Measurements from ENCODE around the gene ZNF76.

ZNF76 gene

DNA sequence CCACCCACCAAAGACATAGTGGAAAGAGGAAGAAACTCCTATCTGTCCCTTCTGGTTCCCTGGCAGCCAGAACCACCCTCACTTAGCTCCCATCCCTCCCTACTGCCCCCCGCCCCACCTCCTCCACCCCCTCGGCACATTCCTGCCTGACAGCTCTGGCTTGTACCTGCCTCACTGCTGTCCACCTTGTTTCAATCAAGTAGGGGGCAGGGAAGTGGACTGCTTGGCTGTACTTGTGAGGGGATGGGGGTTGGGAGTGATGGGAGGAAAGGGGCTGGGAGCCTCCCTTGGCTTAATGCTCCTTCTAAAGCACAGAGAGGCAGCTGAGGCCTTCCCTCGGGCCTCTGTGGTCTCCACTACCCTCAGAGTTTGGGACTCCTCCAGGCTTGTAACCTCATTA, 22.1 kb upstream of the ZNF76 start:
- no peak for DNase-seq (ENCODE audit: low spot score)

DNA sequence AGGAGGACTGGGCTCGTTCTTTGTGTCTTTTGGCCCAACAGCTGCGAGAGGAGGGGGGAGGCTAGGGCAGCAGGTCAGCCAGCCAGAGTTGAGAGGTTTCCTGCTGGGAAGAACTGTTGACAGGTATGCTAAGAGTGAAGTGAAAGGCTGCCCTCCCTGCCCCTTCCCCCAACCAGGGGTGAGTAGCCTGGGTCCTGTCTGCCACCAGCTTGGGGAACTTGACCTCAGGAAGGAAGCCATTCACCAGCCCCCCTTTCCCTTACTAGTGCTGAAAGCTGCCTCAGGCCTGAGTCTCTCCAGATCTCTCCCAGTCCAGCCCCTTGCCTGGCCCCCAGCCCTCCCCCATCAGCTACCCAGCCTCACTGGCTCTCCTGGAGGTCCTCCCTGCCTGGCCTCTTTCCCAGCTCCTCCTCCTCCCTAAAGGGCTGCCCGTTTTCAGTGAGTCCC, 20.7 kb upstream of the ZNF76 start:
- DNase-seq (ENCODE audit: low spot score): no peak

DNA sequence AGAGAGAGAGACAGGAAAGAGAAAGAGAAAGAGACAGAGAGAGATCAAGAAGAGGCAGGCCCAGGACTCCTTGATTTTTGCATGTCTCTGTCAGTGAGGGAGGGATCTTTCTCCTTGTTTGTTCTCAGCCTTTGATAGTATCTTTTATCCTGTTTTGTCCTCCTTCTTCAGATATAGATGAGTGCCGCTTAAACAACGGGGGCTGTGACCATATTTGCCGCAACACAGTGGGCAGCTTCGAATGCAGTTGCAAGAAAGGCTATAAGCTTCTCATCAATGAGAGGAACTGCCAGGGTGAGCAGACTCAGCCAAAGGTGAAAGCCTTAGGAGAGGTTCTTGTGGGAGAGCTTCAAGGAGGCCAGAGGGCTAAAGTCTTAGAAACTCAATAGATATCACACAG, 20.0 kb upstream of the ZNF76 start:
- no peak for DNase-seq (ENCODE audit: low spot score)

DNA sequence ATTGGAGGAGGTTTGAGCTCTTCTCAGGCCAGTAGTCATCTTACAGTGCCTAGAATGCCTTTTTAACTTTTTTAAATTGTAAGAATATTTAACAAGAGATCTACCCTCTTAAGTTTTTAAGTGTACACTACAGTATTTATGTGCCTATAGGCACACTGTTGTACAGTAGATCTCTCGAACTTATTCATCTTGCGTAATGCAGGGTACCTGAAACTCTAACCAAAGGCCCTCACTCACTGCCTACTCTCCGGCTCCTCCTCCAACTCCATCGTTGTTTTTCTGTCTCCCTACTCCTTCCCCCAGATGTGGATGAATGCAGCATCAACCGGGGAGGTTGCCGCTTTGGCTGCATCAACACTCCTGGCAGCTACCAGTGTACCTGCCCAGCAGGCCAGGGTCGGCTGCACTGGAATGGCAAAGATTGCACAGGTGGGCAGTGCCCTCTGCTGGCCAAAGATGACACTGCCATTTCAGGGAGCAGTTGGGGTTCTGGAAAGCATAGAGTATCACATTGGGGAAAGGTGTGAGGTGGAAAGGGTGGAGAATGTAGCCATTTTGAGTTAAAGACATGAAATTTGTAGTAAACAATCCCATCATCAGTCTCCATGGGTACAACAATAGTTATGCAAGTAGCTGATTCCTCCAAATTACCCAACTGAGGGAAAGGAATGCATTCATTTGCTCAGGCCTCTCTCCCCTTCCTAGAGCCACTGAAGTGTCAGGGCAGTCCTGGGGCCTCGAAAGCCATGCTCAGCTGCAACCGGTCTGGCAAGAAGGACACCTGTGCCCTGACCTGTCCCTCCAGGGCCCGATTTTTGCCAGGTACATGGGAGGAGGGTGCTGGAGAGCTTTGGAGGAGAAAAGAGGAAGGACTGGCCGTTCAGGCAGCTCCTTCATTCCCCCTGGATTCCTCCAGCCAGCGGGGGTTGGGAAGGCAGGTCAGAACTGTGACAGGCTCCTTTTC, 18.4 kb upstream of the ZNF76 start:
- peak; percentile 32 for DNase-seq (ENCODE audit: low spot score)

DNA sequence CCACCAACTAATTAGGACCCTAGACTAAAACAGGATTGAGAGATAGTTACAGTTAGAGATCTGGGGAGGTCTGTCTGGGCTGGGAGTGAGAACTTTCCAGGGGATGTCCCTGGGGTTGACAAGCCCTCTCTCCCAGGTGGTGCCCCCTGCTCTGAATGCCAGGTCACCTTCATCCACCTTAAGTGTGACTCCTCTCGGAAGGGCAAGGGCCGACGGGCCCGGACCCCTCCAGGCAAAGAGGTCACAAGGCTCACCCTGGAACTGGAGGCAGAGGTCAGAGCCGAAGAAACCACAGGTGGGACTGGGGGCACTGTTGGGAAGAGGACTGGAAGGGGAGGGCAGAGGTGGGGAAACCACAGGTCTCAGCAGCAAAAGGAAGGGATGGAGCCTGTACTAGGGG, 17.0 kb upstream of the ZNF76 start:
- no peak for DNase-seq (ENCODE audit: low spot score)

DNA sequence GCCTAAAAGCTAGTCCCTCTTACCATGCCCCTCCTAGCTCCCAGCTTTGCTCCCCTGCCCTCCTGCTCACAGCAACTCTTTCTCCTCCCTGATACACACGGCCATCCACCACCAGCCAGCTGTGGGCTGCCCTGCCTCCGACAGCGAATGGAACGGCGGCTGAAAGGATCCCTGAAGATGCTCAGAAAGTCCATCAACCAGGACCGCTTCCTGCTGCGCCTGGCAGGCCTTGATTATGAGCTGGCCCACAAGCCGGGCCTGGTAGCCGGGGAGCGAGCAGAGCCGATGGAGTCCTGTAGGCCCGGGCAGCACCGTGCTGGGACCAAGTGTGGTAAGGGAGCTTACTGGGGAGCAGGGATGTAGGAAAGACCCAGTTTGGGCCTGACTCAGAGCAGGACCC, 16.6 kb upstream of the ZNF76 start:
- DNase-seq (ENCODE audit: low spot score): no peak

DNA sequence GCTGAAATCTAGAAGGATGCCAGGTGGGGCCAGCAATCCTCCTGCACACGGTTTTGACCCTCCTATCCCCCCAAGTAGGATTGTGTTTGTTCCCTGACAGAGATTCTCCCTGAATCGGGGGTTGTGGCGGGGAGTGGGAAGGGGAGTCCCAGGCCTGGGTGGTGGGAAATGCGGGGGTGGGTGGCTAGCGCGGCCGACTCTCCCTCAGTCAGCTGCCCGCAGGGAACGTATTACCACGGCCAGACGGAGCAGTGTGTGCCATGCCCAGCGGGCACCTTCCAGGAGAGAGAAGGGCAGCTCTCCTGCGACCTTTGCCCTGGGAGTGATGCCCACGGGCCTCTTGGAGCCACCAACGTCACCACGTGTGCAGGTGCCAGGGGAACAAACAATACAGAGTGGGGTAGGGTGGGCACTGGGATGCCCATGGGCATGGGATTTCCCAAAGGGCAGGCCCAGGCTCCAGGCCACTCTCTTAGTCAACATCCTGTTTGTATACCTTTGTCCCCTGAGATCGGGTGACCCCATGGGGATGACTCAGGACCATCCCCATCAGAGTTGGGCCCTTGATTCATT, 16.1 kb upstream of the ZNF76 start:
- no peak for DNase-seq (ENCODE audit: low spot score)

DNA sequence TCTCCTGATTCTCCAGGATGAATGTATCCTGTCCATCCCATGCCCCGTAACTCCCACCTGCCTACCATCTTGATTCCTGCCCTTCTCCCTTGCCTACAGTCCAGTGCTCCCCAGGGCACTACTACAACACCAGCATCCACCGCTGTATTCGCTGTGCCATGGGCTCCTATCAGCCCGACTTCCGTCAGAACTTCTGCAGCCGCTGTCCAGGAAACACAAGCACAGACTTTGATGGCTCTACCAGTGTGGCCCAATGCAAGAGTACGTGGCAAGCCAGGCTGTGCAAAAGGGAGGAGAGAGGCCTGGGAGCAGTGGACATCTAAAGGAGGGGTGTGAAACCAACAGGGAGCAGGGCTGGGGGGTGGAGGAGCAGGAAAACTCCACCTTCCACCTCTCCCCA, 15.0 kb upstream of the ZNF76 start:
- no peak for DNase-seq (ENCODE audit: low spot score)

DNA sequence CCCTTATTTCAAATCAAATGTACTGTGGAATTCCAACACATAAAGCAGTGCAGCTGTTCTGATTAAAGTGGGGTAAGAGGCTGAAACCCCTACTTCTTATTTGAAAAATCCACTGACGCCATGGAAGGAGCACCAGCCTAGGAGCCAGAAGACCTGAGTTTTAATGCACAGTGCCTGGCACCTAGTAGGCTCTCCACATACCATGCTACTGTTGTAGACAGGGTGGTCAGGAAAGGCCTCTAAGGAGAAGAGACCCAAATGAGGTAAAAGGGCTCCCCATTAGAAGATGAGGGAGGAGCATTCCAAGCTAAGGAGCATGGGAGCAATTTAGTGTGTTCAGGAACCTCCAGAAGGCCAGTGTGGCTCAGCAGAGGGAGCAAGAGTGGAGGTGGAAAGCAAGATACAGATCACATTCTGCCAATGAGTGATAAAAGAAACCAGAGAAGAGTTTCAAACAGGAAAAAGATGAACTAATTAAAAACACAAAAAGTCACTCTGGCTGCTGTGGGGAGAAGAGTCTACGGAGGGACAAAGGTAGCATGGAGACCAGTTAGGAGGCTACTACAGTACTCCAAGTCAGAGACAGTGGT, 11.8 kb upstream of the ZNF76 start:
- no peak for DNase-seq (ENCODE audit: low spot score)

DNA sequence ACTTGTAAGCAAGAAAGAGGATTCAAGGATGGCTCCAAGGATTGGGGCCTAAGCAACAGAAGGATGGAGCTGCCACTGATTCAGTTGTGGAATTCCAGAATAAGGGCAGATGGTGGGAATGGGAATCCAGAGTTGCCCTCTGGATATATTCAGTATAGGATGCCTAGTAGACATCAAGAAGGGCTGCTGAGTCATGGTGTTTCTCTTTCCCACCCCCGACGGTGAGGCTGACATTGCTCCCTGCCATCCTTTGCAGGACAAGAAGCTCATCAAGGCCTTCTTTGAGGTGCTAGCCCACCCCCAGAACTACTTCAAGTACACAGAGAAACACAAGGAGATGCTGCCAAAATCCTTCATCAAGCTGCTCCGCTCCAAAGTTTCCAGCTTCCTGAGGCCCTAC, 11.2 kb upstream of the ZNF76 start:
- DNase-seq (ENCODE audit: low spot score): no peak

DNA sequence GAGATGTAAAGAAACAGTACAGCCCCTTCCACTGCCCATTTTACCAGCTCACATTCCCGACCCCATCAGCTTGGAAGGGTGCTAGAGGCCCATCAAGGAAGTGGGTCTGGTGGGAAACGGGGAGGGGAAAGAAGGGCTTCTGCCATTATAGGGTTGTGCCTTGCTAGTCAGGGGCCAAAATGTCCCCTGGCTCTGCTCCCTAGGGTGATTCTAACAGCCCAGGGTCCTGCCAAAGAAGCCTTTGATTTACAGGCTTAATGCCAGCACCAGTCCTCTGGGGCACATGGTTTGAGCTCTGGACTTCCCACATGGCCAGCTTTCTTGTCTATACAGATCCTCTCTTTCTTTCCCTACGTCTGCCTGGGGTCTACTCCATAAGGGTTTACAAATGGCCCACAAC, 10.6 kb upstream of the ZNF76 start:
- no peak for DNase-seq (ENCODE audit: low spot score)

DNA sequence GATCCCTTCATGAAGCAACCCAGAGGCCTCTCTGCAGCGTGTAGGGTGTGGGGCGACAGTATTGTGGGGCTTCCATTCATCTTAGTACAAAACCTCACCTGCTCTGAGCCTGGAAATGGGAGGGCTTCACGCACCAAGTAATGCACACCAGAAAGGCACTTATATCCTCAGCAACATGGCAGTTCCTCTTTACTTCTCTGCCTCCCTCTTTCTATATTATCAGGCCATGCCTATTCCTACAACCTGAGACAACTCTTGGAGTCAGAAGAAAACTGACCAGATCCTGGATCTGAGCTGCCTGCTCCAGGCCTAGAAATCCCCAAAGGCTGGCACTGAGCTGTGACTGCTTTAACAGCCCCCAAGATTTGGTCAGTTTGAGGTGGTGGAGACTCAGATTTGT, 7.6 kb upstream of the ZNF76 start:
- no peak for DNase-seq (ENCODE audit: low spot score)

DNA sequence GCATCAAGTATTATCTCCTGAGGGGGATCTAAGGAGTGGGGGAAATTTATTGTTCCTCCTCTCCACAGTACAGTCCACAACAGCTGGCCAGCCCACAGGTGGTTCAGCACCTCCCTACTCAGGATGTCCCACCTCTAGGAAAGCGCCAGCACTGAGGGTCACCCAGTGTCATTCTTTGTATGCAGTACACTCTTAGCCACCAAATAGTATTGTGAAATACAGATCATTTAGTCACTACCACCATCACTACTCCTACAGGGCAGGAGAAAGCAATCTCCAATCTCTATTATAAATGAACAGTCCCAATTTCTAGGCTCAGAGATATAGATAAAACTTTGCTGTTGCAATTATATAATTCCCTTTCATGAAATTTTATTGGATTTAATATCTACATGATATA, 6.3 kb upstream of the ZNF76 start:
- DNase-seq (ENCODE audit: low spot score): no peak

DNA sequence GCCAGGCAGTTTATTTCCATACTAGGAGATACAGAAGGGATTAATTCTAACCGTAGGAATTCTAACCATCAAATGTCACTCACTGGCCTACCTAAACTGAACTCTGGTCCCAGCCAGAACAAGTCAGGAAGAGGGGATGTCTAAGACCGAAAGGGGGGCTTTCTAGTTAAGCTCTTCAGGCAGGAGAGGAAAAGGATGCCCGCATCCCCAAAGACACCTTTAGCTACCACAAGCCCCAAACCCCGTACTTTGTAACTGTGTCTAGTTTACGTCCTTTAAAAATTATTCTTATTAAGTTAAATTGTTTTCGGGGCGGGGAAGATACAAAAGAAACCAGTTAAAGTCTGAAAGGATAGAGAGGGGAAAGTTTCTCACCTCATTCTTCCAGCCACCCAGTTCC, 1.2 kb upstream of the ZNF76 start:
- DNase-seq (ENCODE audit: low spot score): no peak

DNA sequence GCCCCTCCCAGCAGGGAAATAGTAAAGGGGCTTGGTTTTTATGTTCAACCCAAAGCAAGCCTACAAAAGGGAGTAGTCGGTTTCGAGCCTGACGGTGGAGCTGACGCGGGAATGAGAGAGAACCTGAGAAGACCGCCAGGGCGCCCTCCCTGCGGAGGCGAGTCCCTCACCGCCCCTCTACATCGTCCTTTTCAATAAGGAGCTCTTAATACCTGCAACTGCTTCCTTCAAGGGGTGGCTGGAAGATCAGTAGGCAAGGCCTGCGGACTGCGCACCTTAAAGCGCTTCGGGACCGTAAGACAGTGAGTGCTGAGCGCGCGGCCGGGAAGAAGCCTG, 709 bp upstream of the ZNF76 start:
- no peak for DNase-seq (ENCODE audit: low spot score)

DNA sequence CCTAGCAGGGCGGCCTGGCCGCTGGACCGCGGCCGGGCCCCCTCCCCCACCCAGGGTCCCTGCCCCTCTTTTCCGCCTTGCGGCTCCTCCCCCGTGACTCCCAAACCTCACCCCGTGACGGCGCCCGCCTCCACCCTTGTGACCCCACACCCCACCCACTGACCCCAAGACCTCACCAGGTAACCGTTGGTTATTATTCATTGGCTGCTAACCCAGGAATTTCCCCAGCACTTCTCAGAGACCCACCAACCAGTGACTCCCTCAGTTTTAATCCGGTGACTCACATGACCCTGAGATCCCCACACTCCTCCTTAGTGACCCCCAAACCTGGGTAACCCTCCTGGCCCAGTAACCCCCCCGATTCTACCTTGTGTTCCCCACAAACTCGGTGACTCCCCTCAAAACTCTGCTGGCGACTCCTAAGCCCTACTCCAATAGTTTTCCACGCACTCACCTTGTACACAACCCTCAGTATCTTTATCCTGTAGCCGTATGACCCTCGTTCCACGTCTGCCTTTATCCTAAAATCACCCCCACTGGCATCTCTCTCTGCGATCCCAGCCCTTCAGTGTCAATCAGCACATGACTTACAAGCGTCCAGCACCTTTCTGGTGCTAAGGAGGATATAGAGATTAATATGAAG, 534 bp downstream of the ZNF76 start:
- peak; percentile 60 for DNase-seq (ENCODE audit: low spot score)

DNA sequence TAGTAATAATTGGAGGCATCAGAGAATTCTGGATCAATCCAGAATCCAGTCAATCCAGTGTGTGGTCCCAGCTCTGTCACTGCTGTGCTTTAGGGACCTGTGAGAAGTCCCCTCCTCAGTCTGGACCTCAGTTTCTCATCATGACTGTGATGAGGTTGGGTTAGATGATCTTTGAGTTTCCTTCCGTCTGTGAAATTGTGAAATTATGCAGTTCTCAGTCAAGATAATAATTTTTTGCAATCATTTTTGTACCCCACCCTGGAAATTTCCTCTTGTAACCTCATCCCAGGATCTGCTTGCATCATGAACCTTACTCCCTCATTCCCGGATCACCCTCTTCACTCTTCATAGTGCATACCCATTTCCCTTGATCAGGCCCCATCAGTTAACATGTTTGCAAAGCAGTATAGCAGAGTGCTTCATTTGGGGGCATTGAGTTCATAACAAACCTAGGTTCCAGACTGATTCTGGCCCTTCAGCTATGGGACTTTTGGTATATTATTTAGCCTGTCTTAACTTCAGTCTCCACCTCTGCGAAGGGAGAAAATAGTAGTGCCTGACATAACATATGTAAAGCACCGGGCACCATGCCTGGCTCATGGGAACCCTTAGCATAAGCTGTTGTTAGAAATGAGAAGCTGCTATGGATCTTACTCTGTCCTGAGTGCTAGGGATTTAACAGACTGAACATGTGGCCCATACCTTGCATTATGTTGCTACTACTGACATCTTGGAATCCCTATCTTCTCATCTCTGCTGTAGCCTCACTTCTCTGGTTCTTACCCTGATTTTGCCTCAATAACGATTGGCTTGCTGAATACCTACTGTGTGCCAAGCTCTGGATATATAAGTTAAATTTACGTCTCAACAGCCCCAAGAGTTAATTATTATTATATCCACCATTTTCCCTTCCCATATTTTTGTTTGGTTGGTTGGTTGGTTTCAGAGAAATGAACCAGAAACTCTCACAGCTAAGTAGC, 1.3 kb downstream of the ZNF76 start:
- no peak for DNase-seq (ENCODE audit: low spot score)

DNA sequence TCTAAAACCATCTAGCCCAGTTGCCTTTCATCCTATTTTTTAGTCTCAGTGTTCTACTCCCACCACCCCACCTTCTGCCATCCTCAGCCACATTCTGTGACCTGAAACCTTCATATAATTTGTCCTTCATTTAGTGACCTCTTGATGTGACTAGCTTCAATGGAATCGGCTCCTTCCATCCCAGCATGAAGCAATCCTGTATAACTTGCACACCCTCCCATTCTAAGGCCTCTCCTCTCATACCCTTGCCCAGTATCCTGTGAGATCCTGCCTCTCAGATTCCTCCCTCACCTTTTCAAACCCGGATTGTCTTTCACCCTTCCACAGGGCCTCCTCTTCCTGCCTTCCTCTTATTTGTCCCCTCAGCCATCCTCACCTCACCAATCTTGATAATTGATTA, 3.1 kb downstream of the ZNF76 start:
- DNase-seq (ENCODE audit: low spot score): peak; percentile 20

DNA sequence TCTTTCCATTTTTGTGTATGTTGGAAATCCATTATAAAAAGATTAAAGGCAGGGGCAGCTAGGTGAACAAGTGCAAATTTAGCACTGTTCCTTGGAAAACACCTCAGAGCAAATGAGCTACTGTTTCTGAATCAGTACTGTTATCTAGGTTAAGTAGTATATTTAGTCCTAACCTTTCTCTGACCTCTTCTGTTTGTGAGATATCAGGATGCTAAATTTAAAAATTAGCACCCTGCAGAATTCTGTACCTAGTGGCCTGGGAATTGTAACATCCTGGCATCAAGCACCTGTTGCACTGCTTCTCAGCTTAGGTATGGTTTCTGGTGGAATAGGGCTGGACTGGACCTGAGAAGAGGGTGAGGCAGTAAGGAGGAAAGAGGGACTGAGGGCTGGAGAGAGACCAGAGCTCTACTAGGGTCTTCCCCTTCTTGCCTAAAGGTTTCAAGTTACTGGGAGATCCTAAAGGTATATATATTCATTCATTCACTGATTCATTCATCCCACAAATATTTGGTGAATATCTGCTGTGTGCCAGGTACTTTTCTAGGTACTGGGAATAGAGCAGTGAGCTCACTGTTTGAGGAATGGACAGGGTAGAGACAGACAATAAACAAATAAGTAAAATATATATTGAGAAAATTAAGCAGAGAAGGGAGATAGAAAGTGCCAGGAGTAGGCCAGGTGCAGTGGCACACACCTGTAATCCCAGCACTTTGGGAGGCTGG, 5.2 kb downstream of the ZNF76 start:
- DNase-seq (ENCODE audit: low spot score): no peak

DNA sequence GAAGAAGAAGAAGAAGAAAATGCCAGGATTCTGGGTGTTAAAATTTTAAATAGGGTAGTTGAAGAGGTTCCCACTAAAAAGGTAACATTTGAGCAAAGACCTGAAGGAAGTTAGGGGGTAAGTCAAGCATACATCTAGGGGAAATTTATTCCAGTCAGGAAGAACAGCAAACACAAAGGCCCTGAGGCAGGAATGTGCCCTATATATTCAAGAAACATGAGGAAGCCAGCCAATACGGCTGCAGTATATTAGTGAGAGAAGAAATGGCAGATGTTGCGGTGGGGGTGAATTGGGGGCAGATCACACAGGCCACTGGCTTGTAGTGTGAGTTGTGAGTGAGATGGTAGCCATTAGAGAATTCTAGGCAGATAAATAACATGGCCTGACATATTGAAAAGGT, 6.0 kb downstream of the ZNF76 start:
- no peak for DNase-seq (ENCODE audit: low spot score)

DNA sequence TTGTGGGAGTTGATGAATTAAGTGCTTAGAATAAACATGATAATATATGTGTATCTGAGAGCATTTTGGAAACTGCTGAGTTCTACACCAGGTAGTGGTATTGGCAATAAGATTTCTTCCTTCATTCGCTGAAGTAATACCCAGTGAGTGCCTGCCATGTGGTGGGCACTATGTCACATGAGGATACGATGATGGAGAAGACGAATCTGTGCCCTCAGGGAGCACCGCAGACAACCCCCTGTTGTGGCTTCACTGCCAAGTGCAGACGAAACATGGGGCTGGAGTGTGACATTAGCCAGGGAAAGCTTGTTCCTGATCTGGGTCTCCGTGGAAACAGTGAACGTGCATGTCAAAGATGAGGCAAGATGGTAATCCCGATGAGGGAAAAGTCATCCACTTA, 7.9 kb downstream of the ZNF76 start:
- DNase-seq (ENCODE audit: low spot score): no peak
